Keratinocyte (primary cell): Measurements from ENCODE around the gene SYMPK.

Experiments
- CTCF ChIP-seq, 3 experiments: IDR thresholded peaks in 1 of 3; conservative IDR thresholded peaks in 1 of 3; optimal IDR thresholded peaks in 1 of 3; 2 replicates in 2 of 3; 3 replicates in 1 of 3; pipeline versions ENCODE3 to v1.5.1; 2011; ENCODE audit warnings: low read length in 3 of 3, mild to moderate bottlenecking in 3 of 3, moderate library complexity in 2 of 3, control low read depth in 1 of 3, inconsistent platforms in 1 of 3; ENCODE audit not compliant: insufficient read depth in 2 of 3; ENCODE audit errors: extremely low read depth in 1 of 3
- EZH2 ChIP-seq: IDR thresholded peaks from one replicate; pipeline ENCODE4 v1.6.1; 2012; ENCODE audit warnings: inconsistent platforms, mild to moderate bottlenecking, low read length, moderate library complexity

- TF ChIP-seq CTCF (optimal IDR thresholded peaks at IDR 0.05 in 1 of 3, IDR thresholded peaks at IDR 0.05 in 1 of 3, conservative IDR thresholded peaks at IDR 0.05 in 1 of 3; ENCODE audit: extremely low read depth in 1 of 3, insufficient read depth in 2 of 3, low read length in 3 of 3), result no peak
- TF ChIP-seq EZH2, result no peak
These were observed 85.5 kb downstream of the SYMPK start for GRCh38 chr19:45777395-45777961.
